Measurements from ENCODE around the gene UQCR10. TPM values are rescaled to one million over a fixed set of nuclear protein-coding genes. Genes with fewer than 3 reads are reported as not detected.

UQCR10 gene
- total RNA-seq, 1 donor from 2014 or later: 120 TPM

DNA sequence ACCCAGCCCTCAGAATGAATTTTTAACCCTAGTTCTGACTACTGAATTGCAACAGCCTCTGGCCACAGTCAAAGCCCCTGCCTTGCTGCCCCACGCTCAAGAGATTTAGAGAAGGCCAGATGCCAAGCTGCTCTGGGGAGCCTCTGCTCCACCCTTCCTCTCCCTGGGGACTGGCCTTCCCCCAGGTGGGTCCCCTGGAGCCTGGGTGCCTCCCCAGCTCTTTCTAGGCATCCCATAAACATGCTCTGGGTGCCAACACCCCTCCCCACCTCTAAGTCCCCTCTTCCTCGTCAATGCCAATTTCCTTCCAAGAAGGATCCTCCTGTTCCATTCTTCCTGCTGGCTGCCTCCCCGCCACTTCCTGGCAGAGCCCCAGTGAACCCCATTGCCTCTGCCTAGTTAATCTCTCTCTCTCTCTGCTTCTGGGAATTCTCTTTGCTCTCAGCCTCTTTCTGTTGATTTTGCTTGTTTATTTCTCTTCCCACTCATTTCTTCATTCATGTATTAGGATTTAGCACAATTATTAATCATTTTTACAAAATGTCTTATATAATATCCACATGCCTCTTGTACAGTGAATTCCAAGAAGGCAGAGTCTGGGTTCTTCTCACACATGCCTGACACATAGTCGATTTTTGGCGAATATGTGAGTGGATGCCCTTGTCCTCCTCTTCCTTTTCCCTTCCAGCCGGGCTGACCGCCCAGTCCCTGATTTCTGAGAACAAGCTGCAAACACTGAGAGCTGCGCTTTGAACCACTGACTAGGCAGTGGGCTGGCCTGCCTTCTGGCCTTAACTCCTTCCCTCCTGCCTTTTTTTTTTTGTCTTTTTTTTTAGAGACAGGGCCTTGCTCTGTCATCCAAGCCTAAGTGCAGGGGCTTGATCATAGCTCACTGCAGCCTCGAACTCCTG lies 17.5 kb downstream of the UQCR10 start:
- Mint-ChIP-seq H3K27ac (peak overlapping the region; percentile 77), H3K4me3 (ENCODE audit: low read depth) (no peak overlapping the region), H3K36me3 (ENCODE audit: insufficient read depth) (peaks cover 12% of the 10 kb centered on the region), H3K9me3 (ENCODE audit: low read depth) (no peaks in the 10 kb centered on the region), H3K4me1 (ENCODE audit: low read depth) (peaks cover 52% of the 10 kb centered on the region), H3K27me3 (peaks cover 8% of the 10 kb centered on the region)
- TF ChIP-seq, protein P1, sequence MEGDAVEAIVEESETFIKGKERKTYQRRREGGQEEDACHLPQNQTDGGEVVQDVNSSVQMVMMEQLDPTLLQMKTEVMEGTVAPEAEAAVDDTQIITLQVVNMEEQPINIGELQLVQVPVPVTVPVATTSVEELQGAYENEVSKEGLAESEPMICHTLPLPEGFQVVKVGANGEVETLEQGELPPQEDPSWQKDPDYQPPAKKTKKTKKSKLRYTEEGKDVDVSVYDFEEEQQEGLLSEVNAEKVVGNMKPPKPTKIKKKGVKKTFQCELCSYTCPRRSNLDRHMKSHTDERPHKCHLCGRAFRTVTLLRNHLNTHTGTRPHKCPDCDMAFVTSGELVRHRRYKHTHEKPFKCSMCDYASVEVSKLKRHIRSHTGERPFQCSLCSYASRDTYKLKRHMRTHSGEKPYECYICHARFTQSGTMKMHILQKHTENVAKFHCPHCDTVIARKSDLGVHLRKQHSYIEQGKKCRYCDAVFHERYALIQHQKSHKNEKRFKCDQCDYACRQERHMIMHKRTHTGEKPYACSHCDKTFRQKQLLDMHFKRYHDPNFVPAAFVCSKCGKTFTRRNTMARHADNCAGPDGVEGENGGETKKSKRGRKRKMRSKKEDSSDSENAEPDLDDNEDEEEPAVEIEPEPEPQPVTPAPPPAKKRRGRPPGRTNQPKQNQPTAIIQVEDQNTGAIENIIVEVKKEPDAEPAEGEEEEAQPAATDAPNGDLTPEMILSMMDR (IDR thresholded peaks at IDR 0.05; ENCODE audit: unreplicated experiment): no peak
- no peak for DNase-seq (ENCODE audit: low spot score, unreplicated experiment)

DNA sequence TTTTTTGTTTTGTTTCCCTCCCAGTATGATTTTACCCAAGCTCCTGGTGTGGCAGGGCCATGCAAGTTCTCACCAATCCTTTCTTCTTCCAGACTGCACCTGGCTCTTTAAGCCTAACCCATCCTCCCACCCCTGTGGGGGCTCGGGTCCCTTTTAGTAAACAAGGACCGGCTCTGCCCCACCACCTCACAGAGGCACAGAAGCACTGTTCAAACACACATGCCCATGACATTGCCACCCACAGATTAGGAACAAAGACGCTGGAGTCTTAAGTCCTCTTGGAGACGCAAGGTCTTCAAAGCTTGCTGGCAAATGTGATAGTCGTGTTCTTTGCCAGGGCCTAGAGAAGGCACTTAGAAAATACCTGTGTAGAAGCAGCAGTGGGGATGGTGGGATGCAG lies 18.9 kb downstream of the UQCR10 start:
- Mint-ChIP-seq H3K27ac (peak overlapping the region; percentile 91), H3K4me1 (ENCODE audit: low read depth) (peaks cover 45% of the 10 kb centered on the region), H3K9me3 (ENCODE audit: low read depth) (no peaks in the 10 kb centered on the region), H3K27me3 (peaks cover 11% of the 10 kb centered on the region), H3K36me3 (ENCODE audit: insufficient read depth) (peaks cover 22% of the 10 kb centered on the region), H3K4me3 (ENCODE audit: low read depth) (peak overlapping the region; percentile 25)
- TF ChIP-seq, protein P1 (IDR thresholded peaks at IDR 0.05; ENCODE audit: unreplicated experiment): no peak
- no peak for DNase-seq (ENCODE audit: low spot score, unreplicated experiment)

DNA sequence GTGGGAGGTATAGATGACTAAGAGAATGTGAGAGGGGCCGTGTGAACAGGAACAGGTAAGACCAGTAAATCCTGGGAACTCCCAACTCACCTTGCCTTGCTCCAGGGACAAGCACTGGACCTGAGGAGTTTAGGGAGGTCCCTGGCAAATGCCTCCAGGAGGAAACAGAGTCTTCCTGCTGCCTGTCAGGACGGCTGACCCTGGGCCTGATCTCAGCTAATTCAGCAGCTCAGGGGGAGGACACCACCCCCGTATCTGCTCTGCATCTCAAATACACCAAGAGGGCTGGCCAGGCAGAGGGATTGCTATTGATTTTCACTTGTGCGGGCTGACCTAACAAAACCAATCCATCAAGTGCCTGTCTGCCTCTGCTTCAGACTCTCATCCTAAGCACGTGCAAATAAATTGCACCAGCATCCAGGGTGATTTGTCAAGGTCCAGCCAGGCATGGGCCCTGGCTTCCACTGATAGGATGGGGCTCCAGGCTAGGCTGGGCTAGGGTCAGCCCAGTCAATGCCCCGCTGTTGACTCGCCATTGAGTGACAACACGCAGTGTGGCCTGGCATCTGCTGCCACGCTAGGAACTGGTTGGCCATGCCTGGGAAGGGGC lies 20.3 kb downstream of the UQCR10 start:
- DNase-seq (ENCODE audit: low spot score, unreplicated experiment): peak; percentile 37
- Mint-ChIP-seq H3K4me3 (ENCODE audit: low read depth) (peak overlapping the region; percentile 30), H3K9me3 (ENCODE audit: low read depth) (no peaks in the 10 kb centered on the region), H3K36me3 (ENCODE audit: insufficient read depth) (peaks cover 29% of the 10 kb centered on the region), H3K27me3 (peaks cover 10% of the 10 kb centered on the region), H3K4me1 (ENCODE audit: low read depth) (peaks cover 39% of the 10 kb centered on the region), H3K27ac (peak overlapping the region; percentile 81)
- TF ChIP-seq, protein P1 (IDR thresholded peaks at IDR 0.05; ENCODE audit: unreplicated experiment): no peak

DNA sequence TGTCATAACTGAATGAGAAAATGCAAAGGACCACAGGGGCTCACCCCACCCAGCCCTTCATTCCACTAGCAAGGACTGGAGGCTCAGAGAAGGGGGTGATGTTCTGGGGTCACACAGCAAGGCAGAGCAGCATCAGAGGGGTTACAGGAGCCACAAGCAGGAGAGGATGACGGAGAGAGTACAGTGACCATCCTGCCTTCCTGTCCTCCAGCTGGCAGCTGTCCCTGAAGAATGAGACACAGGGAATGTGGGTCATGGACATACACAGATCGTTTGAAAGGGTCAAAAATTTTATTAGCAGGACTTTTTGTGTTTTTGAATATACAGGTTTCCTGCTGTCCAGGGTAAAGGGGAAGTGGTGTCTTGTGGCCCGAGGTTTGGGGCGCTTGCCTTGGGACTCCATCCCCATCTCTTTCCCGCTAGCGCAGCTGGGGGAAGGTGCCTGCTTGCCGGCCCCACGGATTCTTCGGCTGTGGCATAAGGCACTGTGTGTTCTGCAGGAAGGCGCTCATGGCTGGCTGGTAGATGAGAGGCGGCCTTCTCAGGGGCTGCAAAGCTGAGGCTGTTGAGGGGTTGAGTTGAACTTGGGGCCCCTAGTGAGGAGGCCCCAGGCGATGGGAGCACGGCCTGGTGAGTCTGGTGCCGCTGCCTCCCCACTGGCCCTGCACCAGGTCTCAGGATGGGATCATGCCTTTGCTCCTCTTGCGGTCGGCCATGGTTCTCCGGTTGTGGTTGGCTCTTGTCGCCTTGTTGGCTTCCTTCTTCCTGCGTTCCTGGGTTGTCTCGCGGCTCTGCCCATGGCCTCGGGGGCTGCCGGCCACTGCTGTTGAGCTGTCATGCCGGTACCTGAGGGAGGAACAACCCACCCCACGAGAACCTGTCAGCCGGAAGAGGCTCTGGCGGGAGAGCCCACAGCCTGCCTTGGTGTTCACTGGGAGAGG lies 21.4 kb downstream of the UQCR10 start:
- peak overlapping the region; percentile 27 for H3K27ac Mint-ChIP-seq
- DNase-seq (ENCODE audit: low spot score, unreplicated experiment): no peak
- TF ChIP-seq, protein P1 (IDR thresholded peaks at IDR 0.05; ENCODE audit: unreplicated experiment): no peak
- H3K27me3 Mint-ChIP-seq: peaks cover 10% of the 10 kb centered on the region
- peaks cover 35% of the 10 kb centered on the region for H3K36me3 Mint-ChIP-seq (ENCODE audit: insufficient read depth)
- H3K4me1 Mint-ChIP-seq (ENCODE audit: low read depth): peaks cover 34% of the 10 kb centered on the region
- H3K4me3 Mint-ChIP-seq (ENCODE audit: low read depth): no peak overlapping the region
- no peaks in the 10 kb centered on the region for H3K9me3 Mint-ChIP-seq (ENCODE audit: low read depth)

DNA sequence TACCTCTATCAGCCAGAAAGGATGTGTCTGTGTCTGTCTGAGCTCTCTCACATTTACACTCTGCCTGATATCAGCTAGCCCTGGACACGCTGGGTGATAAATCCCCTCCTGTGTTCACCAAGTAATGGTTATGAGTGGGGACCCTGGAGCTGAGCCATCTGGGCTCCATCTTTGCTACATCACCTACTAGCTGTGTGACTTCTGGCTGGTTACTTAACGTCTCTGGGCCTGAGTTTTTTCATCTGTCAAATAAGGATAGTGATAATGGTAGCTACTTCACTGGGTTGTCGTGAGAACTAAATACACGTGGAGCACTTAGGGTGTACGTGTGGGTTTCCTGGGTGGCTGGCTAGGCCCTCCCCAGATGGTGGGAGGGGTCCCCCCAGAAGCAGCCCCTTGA lies 22.9 kb downstream of the UQCR10 start:
- no peak for DNase-seq (ENCODE audit: low spot score, unreplicated experiment)
- Mint-ChIP-seq H3K36me3 (ENCODE audit: insufficient read depth) (peaks cover 35% of the 10 kb centered on the region), H3K27ac (no peak overlapping the region), H3K4me1 (ENCODE audit: low read depth) (peaks cover 29% of the 10 kb centered on the region), H3K27me3 (peaks cover 6% of the 10 kb centered on the region), H3K4me3 (ENCODE audit: low read depth) (no peak overlapping the region), H3K9me3 (ENCODE audit: low read depth) (no peaks in the 10 kb centered on the region)
- TF ChIP-seq, protein P1 (IDR thresholded peaks at IDR 0.05; ENCODE audit: unreplicated experiment): no peak
